Cardiac muscle cell (in vitro differentiated cells and primary cell): ENCODE results near the gene KIF1A. TPM values are rescaled to one million over a fixed set of nuclear protein-coding genes. Genes with fewer than 3 reads are reported as not detected.

Experiments
- DNase-seq, 2 donors: peaks; one replicate each; pipeline versions ENCODE4 v3.0.0 to v3.0.0-alpha.2; 2010 to 2017; ENCODE audit warnings: low read depth in 1 of 2, low spot score in 1 of 2
- H3K27ac ChIP-seq: fragments of 200-600 bp; sonication (generic); 2 replicates; pipeline ENCODE4 v1.5.1; 2016
- H3K27me3 ChIP-seq: fragments of 200-600 bp; sonication (generic); 2 replicates; pipeline ENCODE4 v1.6.0; 2016; ENCODE audit warnings: control low read depth
- H3K36me3 ChIP-seq: fragments of 200-600 bp; sonication (generic); 2 replicates; pipeline ENCODE4 v1.5.1; 2016; ENCODE audit warnings: control low read depth
- H3K4me1 ChIP-seq: fragments of 200-600 bp; sonication (generic); 2 replicates; pipeline ENCODE4 v1.8.1; 2017; ENCODE audit warnings: low read depth, mild to moderate bottlenecking, mixed run types
- H3K4me3 ChIP-seq: fragments of 200-600 bp; sonication (generic); 2 replicates; pipeline ENCODE4 v1.5.1; 2016; ENCODE audit warnings: mild to moderate bottlenecking
- H3K9me3 ChIP-seq: fragments of 200-600 bp; sonication (generic); 2 replicates; pipeline ENCODE4 v1.5.1; 2017; ENCODE audit warnings: low read depth, mild to moderate bottlenecking, control low read depth
- CTCF ChIP-seq: IDR thresholded peaks from 2 replicates; pipeline ENCODE4 v1.5.1; 2012; ENCODE audit warnings: low read depth, mild to moderate bottlenecking, low read length
- polyA plus RNA-seq: library from polyadenylated mRNA; unstranded; fragments of >200 nt; fragmentation: Nextera tagmentation; extraction: Ambion mirVana; gene quantifications from 2 replicates; pipeline ENCODE4 v1.2.1, GENCODE V29; 2016
- total RNA-seq: library from RNA; depleted of rRNA; stranded (reverse); fragments of >200 nt; gene quantifications from 2 replicates; pipeline ENCODE4 v1.2.3, GENCODE V29; 2016

Gene KIF1A
- total and polyA plus RNA-seq, 2 experiments from 2014 or later = 6.3 to 14.1 TPM

- TF ChIP-seq CTCF = no peak
- no peak for DNase-seq
- Histone ChIP-seq H3K4me1 (no peaks in the 10 kb centered on the region), H3K9me3 (no peaks in the 10 kb centered on the region), H3K27ac (no peak overlapping the region), H3K27me3 (no peaks in the 10 kb centered on the region), H3K36me3 (no peaks in the 10 kb centered on the region), H3K4me3 (no peak overlapping the region)
These were observed 96.2 kb downstream of the KIF1A start for GRCh38 chr2:240723851-240724250.

GRCh38 chr2:240722796-240723735, 97.0 kb downstream of the KIF1A start:
- H3K27me3 ChIP-seq = no peaks in the 10 kb centered on the region
- DNase-seq = no peak
- no peaks in the 10 kb centered on the region for H3K4me1 ChIP-seq
- H3K9me3 ChIP-seq = no peaks in the 10 kb centered on the region
- no peak overlapping the region for H3K27ac ChIP-seq
- no peak overlapping the region for H3K4me3 ChIP-seq
- TF ChIP-seq CTCF = no peak
- no peaks in the 10 kb centered on the region for H3K36me3 ChIP-seq

- Histone ChIP-seq H3K27ac (no peak overlapping the region), H3K27me3 (no peaks in the 10 kb centered on the region), H3K9me3 (no peaks in the 10 kb centered on the region), H3K4me1 (no peaks in the 10 kb centered on the region), H3K36me3 (no peaks in the 10 kb centered on the region), H3K4me3 (no peak overlapping the region)
- no peak for DNase-seq
- no peak for TF ChIP-seq CTCF
These were observed 97.6 kb downstream of the KIF1A start for GRCh38 chr2:240722376-240722775.

GRCh38 chr2:240721596-240722180, 98.3 kb downstream of the KIF1A start:
- no peaks in the 10 kb centered on the region for H3K36me3 ChIP-seq
- no peak for DNase-seq
- no peak for TF ChIP-seq CTCF
- no peak overlapping the region for H3K27ac ChIP-seq
- H3K27me3 ChIP-seq = no peaks in the 10 kb centered on the region
- H3K9me3 ChIP-seq = no peaks in the 10 kb centered on the region
- no peak overlapping the region for H3K4me3 ChIP-seq
- H3K4me1 ChIP-seq = no peaks in the 10 kb centered on the region

- no peaks in the 10 kb centered on the region for H3K27me3 ChIP-seq
- no peak for TF ChIP-seq CTCF
- H3K9me3 ChIP-seq = no peaks in the 10 kb centered on the region
- no peak overlapping the region for H3K4me3 ChIP-seq
- H3K27ac ChIP-seq = no peak overlapping the region
- no peaks in the 10 kb centered on the region for H3K4me1 ChIP-seq
- H3K36me3 ChIP-seq = no peaks in the 10 kb centered on the region
- DNase-seq = no peak
These were observed 99.1 kb downstream of the KIF1A start for GRCh38 chr2:240720686-240721595.
